GM21360 (cell line): ENCODE results near the gene AP4M1.
A peak's percentile ranks its signal among the peaks of the same experiment; 100 is the strongest.

Source experiments
- ATAC-seq: cut with Tn5 transposase; IDR thresholded peaks from one replicate; pipeline ENCODE4 v1.9.1; 2021; ENCODE audit warnings: mild to moderate bottlenecking, moderate library complexity; ENCODE audit not compliant: unreplicated experiment

Gene AP4M1

GRCh38 chr7:100107125-100107737 lies 5.8 kb downstream of the AP4M1 start:
- no peak for ATAC-seq

DNA sequence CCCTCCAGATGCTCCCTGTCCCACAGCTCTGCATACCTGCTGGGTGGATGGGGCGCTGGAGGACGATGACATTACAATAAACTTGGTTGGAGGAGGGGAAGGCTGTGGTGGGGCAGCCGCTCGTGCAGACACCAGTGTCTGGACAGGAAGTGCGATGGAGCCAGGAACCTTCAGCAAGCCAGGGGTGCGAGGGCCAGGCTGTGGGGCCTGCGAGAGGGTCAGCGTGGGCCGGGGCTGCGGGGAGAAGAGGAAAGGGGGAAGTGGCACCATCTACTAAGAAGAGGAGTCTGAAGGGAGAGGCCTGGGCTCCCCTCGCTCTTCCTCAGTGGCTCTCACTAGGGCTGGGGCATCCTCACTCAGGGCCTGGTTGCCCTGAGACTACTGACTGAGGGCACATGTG lies 6.4 kb downstream of the AP4M1 start:
- no peak for ATAC-seq

- ATAC-seq, result no peak
These were observed 8.2 kb downstream of the AP4M1 start for GRCh38 chr7:100109521-100110163.

- ATAC-seq, result no peak
These were observed 9.7 kb downstream of the AP4M1 start for GRCh38 chr7:100111156-100111555.

GRCh38 chr7:100111914-100112313 lies 10.5 kb downstream of the AP4M1 start:
- no peak for ATAC-seq

- no peak for ATAC-seq
These were observed 13.6 kb downstream of the AP4M1 start for GRCh38 chr7:100115026-100115425.

DNA sequence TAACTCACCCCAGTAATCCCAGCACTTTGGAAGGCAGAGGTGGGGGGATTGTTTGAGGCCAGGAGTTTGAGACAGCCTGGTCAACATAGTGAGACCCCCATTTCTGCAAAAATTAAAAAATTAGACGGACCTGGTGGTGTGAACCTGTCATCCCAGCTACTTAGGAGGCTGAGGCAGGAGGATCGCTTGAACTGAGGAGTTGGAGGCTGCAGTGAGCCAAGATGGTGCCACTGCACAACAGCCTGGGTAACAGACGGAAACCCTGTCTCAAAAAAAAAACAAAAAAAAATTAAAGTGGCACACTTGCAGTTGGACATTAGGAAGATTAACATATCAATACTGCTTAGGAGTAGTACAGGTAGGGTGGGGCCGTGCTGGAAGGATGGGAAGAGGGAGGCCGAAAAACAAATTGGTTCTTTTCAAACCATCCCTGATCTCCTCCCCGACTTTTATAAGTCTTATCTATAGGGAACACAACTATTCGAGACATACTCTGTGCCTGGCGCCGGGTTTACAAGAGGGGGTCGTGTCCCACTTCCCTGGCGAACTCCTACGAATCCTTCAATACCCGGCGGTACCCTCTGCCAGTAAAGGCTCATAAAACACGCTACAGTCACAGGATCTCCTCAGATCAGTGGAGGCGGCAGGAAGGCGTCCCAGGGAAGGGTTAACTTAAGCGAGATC lies 17.1 kb downstream of the AP4M1 start:
- ATAC-seq, result no peak

DNA sequence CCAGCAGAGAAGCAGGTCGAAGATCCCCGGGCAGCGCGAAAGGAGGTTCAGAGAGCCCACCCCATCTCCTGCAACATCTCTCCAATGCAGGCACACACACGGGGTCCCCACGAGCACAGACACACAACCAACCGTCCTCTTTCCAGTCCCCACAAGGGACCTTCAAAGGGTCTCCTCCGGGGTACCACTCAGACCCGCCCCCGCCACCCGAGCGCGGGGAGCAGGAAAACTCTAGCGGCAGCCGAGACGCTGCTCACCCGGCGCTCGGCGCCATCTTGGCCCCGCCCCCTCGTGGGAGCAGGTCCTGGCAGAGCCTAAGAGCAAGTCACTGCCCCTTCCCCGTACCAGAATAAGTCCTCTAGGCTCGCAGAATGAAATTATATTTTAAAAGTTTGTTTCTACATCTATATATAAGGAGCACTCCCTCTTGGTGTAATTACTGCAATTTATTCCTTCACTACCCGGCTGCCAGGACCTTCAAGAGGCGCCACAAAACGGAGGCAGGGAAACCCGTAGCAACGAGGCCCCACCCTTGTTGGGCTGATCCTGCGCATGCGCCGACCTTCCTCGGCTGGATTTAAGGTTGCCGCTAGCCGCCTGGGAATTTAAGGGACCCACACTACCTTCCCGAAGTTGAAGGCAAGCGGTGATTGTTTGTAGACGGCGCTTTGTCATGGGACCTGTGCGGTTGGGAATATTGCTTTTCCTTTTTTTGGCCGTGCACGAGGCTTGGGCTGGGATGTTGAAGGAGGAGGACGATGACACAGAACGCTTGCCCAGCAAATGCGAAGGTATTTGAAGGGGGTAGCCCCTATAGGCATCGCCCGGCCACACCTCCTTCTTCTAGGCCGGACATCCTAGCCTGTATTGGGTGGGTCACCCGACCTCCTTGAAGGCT lies 17.9 kb downstream of the AP4M1 start, which contains the start of the genes CNPY4 and TAF6:
Gene CNPY4 (plus strand): TSS at position 563 of the 898 bp plus-strand sequence. CDS start 111 bp downstream, at position 674.
Gene TAF6 (minus strand): TSS at position 287 of the 898 bp plus-strand sequence. CDS start 5,149 bp downstream, outside the sequence.
- ATAC-seq, result peak; percentile 54

DNA sequence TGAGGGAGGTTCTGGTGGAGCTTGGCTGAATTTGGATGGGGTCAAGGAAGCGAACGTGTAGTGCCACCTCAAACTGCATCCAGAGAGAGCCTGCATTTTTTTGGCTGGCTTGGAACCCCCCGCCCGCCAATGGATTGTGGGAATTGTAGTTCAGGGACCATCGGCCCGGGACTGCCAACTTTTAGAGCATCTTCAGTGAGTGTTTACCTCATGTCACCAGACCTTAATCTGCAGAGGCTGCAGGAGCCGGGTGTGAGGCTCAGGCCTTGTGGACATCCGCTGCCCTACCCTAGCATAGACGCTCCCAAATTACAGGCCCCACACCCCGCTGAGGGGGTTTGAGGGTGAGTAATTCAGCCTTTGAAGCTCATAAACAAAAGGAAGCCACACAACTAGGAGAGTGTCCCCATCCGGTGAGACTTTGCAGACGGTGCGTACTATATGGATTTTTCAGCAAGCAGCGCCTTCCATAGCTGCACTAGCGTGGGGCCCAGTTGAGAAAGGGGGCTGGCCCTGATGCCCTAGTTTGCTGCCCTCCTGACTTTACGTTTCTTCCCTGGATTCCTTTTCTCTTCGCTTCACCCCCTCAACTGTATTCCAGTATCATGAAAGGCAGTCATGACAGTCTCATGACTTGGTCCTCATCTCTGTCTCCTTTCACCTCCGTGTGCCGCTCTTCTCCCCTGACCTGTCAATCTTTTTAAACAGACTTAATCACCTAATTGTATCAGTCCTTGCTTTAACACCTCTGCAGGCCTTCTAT lies 18.7 kb downstream of the AP4M1 start:
- ATAC-seq, result peak; percentile 31

GRCh38 chr7:100120733-100121036 lies 19.2 kb downstream of the AP4M1 start:
- no peak for ATAC-seq

- no peak for ATAC-seq
These were observed 20.6 kb downstream of the AP4M1 start for GRCh38 chr7:100122067-100122466.

- no peak for ATAC-seq
These were observed 21.1 kb downstream of the AP4M1 start for GRCh38 chr7:100122568-100122967.

DNA sequence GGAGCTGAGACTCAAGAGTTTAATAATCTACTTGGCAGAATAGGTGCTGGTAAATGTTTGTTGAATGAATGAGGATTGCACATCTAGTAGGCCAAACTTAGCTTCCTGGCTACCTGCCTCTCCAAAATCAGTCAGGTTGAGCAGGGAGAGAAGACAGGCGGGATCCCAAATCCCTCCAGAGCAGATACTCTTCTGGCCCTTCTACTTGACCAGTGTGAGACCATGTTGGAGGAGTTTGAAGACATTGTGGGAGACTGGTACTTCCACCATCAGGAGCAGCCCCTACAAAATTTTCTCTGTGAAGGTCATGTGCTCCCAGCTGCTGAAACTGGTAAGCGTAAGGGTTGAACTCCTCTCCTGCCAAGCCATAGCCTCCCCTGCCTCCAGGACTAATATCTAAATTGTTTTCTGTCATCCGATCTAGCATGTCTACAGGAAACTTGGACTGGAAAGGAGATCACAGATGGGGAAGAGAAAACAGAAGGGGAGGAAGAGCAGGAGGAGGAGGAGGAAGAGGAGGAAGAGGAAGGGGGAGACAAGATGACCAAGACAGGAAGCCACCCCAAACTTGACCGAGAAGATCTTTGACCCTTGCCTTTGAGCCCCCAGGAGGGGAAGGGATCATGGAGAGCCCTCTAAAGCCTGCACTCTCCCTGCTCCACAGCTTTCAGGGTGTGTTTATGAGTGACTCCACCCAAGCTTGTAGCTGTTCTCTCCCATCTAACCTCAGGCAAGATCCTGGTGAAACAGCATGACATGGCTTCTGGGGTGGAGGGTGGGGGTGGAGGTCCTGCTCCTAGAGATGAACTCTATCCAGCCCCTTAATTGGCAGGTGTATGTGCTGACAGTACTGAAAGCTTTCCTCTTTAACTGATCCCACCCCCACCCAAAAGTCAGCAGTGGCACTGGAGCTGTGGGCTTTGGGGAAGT lies 23.1 kb downstream of the AP4M1 start:
- ATAC-seq, result no peak

DNA sequence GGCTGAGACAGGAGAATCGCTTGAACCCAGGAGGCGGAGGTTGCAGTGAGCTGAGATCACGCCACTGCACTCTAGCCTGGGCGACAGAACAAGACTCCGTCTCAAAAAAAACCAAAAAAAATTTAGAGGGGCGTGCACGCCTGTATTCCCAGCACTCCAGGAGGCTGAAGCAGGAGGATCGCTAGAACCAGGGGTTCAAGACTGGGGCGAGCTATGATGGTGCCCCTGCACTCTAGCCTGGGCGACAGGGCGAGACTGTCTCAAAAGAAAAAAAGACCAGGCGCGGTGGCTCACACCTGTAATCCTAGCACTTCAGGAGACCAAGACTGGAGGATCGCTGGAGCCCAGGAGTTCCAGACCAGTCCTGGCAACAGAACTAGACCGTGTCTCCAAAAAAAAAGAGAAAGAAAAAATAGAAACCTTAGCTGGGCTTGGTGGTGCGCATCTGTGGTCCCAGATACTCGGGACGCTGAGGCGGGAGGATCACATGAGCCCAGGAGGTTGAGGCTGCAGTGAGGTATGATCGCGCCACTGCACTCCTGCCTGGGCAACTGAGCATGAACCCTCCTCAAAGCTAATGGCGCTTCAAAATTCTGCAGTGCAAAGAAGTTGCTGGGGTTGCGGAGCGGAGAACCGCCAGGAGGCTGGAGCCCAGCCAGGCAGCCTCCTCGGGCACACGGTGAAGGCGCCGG lies 24.9 kb downstream of the AP4M1 start:
- no peak for ATAC-seq

DNA sequence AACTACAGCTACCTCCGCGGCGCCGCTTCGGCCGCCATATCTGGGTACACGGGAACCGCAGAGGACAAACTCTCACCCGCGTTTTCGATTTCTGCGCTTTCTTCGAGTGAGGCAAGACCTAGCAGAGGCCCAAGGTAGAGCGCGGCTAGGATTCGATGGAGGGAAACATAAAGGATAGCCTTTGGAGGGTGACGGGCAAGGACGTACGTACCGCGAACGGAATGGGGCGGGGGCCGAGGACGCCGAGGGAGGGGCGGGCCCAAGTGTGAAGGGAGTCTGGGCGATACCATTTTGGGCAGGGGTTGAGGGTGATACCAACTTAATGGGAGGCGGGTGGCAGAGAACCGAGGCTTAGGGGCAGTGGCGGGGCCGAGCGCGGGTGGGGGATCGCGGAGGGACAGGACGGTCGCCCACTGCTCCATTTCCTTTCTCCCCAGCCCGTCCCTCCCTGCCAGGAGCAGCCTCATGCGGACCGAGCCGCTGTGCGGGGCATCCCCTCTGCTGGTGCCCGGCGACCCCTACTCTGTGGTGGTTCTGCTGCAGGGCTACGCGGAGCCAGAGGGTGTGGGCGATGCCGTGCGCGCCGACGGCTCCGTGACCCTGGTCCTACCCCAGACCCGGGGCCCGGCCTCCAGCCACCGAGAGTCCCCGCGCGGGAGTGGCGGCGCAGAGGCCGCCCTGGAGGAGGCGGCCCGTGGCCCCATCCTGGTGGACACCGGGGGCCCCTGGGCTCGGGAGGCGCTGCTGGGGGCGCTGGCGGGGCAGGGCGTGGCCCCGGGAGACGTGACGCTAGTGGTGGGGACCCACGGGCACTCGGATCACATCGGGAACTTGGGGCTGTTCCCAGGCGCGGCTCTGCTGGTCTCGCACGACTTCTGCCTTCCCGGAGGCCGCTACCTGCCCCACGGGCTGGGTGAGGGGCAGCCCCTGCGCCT lies 25.8 kb downstream of the AP4M1 start, which contains the start of gene MBLAC1:
Gene MBLAC1 (plus strand): TSS at position 37 of the 935 bp plus-strand sequence. CDS start 429 bp downstream, at position 466.
- no peak for ATAC-seq

DNA sequence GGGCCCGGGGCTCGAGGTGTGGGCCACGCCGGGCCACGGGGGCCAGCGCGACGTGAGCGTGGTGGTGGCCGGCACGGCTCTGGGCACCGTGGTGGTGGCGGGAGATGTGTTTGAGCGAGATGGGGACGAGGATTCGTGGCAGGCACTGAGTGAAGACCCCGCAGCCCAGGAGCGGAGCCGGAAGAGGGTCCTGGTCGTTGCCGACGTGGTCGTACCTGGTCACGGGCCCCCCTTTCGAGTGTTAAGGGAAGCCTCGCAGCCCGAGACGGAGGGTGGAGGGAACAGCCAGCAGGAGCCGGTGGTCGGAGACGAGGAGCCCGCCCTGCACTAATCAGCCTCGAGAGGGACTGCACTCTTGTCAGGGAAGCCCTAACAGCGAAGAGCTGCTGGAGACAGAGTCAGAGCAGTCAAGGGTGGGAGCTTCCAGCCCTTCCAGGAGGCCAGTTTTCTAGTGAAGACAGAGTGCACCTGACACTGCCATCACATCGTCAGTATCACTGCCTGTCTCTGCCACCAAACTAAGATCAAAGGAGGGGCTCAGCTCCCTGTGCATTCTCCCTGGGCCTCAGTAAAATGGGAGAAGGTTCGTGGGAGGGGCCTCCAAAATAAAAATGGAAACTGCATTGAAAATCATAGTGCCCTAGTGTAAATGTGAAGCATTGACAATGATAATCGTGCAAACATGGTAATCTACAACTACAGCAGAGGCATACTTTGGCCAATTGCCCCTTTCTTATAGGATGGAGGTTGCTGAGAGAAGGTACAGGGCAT lies 26.6 kb downstream of the AP4M1 start:
- no peak for ATAC-seq

DNA sequence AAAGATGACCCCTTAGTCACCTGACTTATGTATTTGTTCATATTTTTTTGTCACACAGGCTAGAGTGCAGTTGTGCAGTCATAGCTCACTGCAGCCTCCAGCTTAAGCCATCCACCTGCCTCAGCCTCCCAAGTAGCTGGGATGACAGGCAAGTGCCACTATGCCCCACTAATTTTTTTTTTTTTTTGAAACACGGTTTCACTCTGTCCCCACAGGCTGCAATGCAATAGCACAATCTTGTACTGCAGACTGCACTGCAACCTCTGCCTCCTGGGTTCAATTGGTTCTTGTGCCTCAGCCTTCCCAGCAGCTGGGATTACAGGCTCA lies 27.2 kb downstream of the AP4M1 start:
- ATAC-seq, result no peak
